H1 (cell line): ENCODE measurements around the gene MRPS31. TPM values are rescaled to one million over a fixed set of nuclear protein-coding genes. Genes with fewer than 3 reads are reported as not detected.

ENCODE experiments used
- CBX5 ChIP-seq: fragments of 300-800, 300-1000 bp; sonication (generic); IDR thresholded peaks from 2 replicates; pipeline ENCODE4 v1.7.1; 2016; ENCODE audit warnings: antibody characterized with exemption, low read length, low read depth
- EP300 ChIP-seq, 2 experiments: IDR thresholded peaks; 1 replicate in 1 of 2; 2 replicates in 1 of 2; pipeline ENCODE4 v1.6.1; 2011 to 2012; ENCODE audit warnings: low read depth in 2 of 2, low read length in 2 of 2, mild to moderate bottlenecking in 2 of 2, borderline replicate concordance in 1 of 2, inconsistent platforms in 1 of 2, moderate library complexity in 1 of 2
- HDAC2 ChIP-seq, 2 experiments: fragments of 300-600 bp in 1 of 2; sonication (generic) in 1 of 2; IDR thresholded peaks; 2 replicates each; pipeline ENCODE4 v1.6.1; 2011 to 2012; ENCODE audit warnings: low read depth in 2 of 2, low read length in 2 of 2, mild to moderate bottlenecking in 2 of 2, moderate library complexity in 2 of 2, borderline replicate concordance in 1 of 2, inconsistent platforms in 1 of 2
- RFX5 ChIP-seq: IDR thresholded peaks from 2 replicates; pipeline ENCODE4 v1.6.1; 2011; ENCODE audit warnings: low read depth, low read length, improper control_type of control experiment, borderline replicate concordance
- SP1 ChIP-seq: IDR thresholded peaks from 2 replicates; pipeline ENCODE4 v1.6.1; 2011; ENCODE audit warnings: low read depth, low read length
- polyA plus RNA-seq, 7 experiments: library from polyadenylated mRNA; depleted of rRNA in 3 of 7; stranded (reverse) in 5 of 7; unstranded in 2 of 7; fragments of >200 nt in 5 of 7; fragments of 200-250 nt in 2 of 7; gene quantifications; 1 replicate in 5 of 7; 2 replicates in 1 of 7; 4 replicates in 1 of 7; pipeline versions ENCODE4 v1.2.1 to v1.2.3, GENCODE V29; 2011 to 2013; ENCODE audit warnings: missing spikeins in 2 of 7, mixed read lengths in 2 of 7
- total RNA-seq: library from RNA; stranded (reverse); fragmentation: NEBNext Ultra II Directional; extraction: Animal tissue kit (Norgen Biotek cat#: 25700); gene quantifications from 2 replicates; pipeline ENCODE4 v1.2.1, GENCODE V29; 2021
- TF ChIP-seq, protein P1 (sequence below): IDR thresholded peaks from 2 replicates; pipeline ENCODE4 v1.6.1; 2011; ENCODE audit warnings: low read length, improper control_type of control experiment
- TF ChIP-seq, protein P2 (sequence below): IDR thresholded peaks from 2 replicates; pipeline ENCODE4 v1.6.1; 2012; ENCODE audit warnings: inconsistent platforms

MRPS31 gene
- total and polyA plus RNA-seq, 2 of the 8 experiments (the other 6 are each of a cell fraction or from before 2014, with no cell fraction given) = 13.6 to 33.3 TPM

DNA sequence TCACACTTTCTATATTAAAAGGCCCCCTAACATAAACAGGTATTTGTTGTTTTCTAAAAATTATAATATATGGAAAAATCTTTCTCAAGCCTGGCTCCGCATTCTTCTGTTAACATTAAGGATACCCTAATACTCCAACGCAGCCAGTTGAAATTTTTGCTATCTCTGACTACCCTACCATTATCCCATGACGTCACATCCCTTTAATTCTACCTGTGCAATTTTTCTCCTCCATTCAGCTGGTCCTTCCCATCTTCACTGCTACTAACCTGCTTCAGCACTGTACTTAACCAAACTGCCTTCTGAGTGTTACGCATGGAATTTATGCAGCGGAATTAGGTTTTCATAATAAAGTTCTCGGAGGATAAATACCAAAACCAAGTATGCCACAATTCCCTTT, 1.0 kb downstream of the MRPS31 start (continued):
- TF ChIP-seq RFX5 (no peak), SP1 (no peak), EP300 (IDR thresholded peaks at IDR 0.05; ENCODE audit: borderline replicate concordance in 1 of 2, low read depth in 2 of 2, low read length in 2 of 2) (no peak), CBX5 (no peak), HDAC2 (IDR thresholded peaks at IDR 0.05; ENCODE audit: borderline replicate concordance in 1 of 2, low read depth in 2 of 2, low read length in 2 of 2) (no peak)
- TF ChIP-seq, protein P1, sequence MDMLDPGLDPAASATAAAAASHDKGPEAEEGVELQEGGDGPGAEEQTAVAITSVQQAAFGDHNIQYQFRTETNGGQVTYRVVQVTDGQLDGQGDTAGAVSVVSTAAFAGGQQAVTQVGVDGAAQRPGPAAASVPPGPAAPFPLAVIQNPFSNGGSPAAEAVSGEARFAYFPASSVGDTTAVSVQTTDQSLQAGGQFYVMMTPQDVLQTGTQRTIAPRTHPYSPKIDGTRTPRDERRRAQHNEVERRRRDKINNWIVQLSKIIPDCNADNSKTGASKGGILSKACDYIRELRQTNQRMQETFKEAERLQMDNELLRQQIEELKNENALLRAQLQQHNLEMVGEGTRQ = no peak
- TF ChIP-seq, protein P2, sequence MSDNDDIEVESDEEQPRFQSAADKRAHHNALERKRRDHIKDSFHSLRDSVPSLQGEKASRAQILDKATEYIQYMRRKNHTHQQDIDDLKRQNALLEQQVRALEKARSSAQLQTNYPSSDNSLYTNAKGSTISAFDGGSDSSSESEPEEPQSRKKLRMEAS = no peak
